ENCODE results near the gene ZBTB46. TPM values are rescaled to one million over a fixed set of nuclear protein-coding genes. Genes with fewer than 3 reads are reported as not detected.

ZBTB46 gene
- total RNA-seq, 2 donors from 2014 or later, result 9.3 to 9.9 TPM

DNA sequence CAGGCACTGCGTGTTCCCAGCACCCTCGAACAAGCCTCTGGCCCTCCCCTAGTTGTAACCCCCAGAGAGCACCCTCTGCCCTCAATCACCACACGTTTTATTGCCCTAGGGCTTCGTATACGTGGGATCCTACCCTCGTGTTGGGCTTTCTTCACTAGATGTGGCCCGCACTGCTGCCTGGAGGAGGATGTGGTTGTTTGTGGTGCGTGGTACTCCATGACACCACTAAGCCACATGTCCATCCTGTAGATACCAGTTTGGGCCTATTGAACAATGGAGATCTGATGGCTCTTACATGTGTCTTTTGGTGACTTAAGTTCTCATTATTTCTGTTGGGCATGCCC is 74.4 kb downstream of the ZBTB46 start:
- DNase-seq (ENCODE audit: low spot score) (no peak), ATAC-seq (ENCODE audit: insufficient number of reproducible peaks, low FRiP score, low read depth) (no peak)
- H3K27ac ChIP-seq, result no peak overlapping the region
- H3K36me3 ChIP-seq, result no peaks in the 10 kb centered on the region
- H3K27me3 ChIP-seq (replicated peaks; ENCODE audit: insufficient read depth), result no peaks in the 10 kb centered on the region
- no peaks in the 10 kb centered on the region for H3K4me1 ChIP-seq (ENCODE audit: control insufficient read depth in 1 of 2, low read depth in 2 of 2)
- TF ChIP-seq CTCF (IDR thresholded peaks at IDR 0.05), result no peak
- no peak overlapping the region for H3K4me3 ChIP-seq
- H3K9me3 ChIP-seq, result no peaks in the 10 kb centered on the region

- ATAC-seq (ENCODE audit: insufficient number of reproducible peaks, low FRiP score, low read depth), result no peak
- no peak for DNase-seq (ENCODE audit: low spot score)
- Histone ChIP-seq H3K4me1 (ENCODE audit: control insufficient read depth in 1 of 2, low read depth in 2 of 2) (no peaks in the 10 kb centered on the region), H3K27me3 (replicated peaks; ENCODE audit: insufficient read depth) (no peaks in the 10 kb centered on the region), H3K9me3 (no peaks in the 10 kb centered on the region), H3K36me3 (no peaks in the 10 kb centered on the region), H3K27ac (no peak overlapping the region), H3K4me3 (no peak overlapping the region)
- TF ChIP-seq CTCF (IDR thresholded peaks at IDR 0.05), result no peak
These were observed 75.0 kb downstream of the ZBTB46 start for GRCh38 chr20:63755933-63756647.

- ATAC-seq (ENCODE audit: insufficient number of reproducible peaks, low FRiP score, low read depth), result no peak
These were observed 77.1 kb downstream of the ZBTB46 start for GRCh38 chr20:63754008-63754407.

DNA sequence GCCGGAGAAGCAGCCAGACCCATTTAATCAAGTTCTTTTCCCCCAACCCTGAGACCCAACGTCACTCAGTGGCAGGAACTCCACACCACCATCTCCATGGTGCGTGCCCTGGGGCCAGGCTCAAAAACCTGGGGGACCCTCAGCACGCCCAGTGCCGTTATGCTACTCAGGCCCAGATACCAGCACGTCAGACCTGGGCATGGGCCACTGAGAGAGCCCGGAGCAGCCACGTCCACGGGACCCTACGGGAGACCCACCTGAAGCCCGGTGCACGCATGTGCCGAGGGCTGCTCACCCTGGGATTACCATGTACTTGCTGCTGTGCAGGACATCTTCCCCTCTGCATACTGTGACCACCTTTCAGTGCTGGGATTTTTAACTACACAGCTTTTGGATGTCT is 77.7 kb downstream of the ZBTB46 start:
- ATAC-seq (ENCODE audit: insufficient number of reproducible peaks, low FRiP score, low read depth), result no peak

More at GRCh38 chr20:63754008-63754407, 77.1 kb downstream of the ZBTB46 start:
- Histone ChIP-seq H3K36me3 (no peaks in the 10 kb centered on the region), H3K4me1 (ENCODE audit: control insufficient read depth in 1 of 2, low read depth in 2 of 2) (no peaks in the 10 kb centered on the region), H3K27ac (no peak overlapping the region), H3K9me3 (no peaks in the 10 kb centered on the region), H3K4me3 (no peak overlapping the region), H3K27me3 (replicated peaks; ENCODE audit: insufficient read depth) (no peaks in the 10 kb centered on the region)
- DNase-seq (ENCODE audit: low spot score), result no peak
- TF ChIP-seq CTCF (IDR thresholded peaks at IDR 0.05), result no peak

More for the DNA sequence above, 77.7 kb downstream of the ZBTB46 start:
- TF ChIP-seq CTCF (IDR thresholded peaks at IDR 0.05), result no peak
- no peaks in the 10 kb centered on the region for H3K9me3 ChIP-seq
- H3K27ac ChIP-seq, result no peak overlapping the region
- DNase-seq (ENCODE audit: low spot score), result no peak
- no peaks in the 10 kb centered on the region for H3K36me3 ChIP-seq
- no peaks in the 10 kb centered on the region for H3K27me3 ChIP-seq (replicated peaks; ENCODE audit: insufficient read depth)
- no peak overlapping the region for H3K4me3 ChIP-seq
- no peaks in the 10 kb centered on the region for H3K4me1 ChIP-seq (ENCODE audit: control insufficient read depth in 1 of 2, low read depth in 2 of 2)
